OCI-M2 (cell line): ENCODE data around the gene GLYR1.
A peak's percentile ranks its signal among the peaks of the same experiment; 100 is the strongest.
"Not testable (repeated sequence)": the region's sequence is repeated elsewhere in the genome, so short reads cannot be mapped to it uniquely, and the experiment has no call there.

ENCODE experiments used
- DNase-seq: peaks from one replicate; lab custom pipeline; 2025; ENCODE audit not compliant: unreplicated experiment; lab: John Stamatoyannopoulos, UW

The GLYR1 gene

GRCh38 chr16:4790261-4790660, 56.8 kb downstream of the GLYR1 start:
- no peak for DNase-seq

DNA sequence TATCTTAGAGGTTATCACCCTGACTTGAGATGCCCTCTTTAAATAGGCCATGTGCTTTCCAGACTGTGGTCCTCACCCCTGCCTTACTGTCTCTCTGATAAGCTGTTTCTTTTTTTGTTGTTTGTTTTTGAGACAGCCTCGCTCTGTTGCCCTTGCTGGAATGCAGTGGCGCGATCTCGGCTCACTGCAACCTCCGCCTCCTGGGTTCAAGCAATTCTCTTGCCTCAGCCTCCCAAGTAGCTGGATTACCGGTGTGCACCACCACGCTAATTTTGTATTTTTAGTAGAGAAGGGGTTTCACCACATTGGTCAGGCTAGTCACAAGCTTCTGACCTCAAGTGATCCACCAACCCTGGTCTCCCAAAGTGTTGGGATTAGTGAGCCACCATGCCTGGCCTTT, 58.2 kb downstream of the GLYR1 start:
- no peak for DNase-seq

GRCh38 chr16:4788489-4788889, 58.6 kb downstream of the GLYR1 start:
- no peak for DNase-seq

GRCh38 chr16:4787627-4788482, 59.2 kb downstream of the GLYR1 start, which contains the start of gene SEPTIN12:
TSS of gene SEPTIN12 (minus strand) at chr16:4788345. CDS start at chr16:4787645, 700 bp downstream.
- no peak for DNase-seq

GRCh38 chr16:4787068-4787467, 60.0 kb downstream of the GLYR1 start:
- DNase-seq = no peak

DNA sequence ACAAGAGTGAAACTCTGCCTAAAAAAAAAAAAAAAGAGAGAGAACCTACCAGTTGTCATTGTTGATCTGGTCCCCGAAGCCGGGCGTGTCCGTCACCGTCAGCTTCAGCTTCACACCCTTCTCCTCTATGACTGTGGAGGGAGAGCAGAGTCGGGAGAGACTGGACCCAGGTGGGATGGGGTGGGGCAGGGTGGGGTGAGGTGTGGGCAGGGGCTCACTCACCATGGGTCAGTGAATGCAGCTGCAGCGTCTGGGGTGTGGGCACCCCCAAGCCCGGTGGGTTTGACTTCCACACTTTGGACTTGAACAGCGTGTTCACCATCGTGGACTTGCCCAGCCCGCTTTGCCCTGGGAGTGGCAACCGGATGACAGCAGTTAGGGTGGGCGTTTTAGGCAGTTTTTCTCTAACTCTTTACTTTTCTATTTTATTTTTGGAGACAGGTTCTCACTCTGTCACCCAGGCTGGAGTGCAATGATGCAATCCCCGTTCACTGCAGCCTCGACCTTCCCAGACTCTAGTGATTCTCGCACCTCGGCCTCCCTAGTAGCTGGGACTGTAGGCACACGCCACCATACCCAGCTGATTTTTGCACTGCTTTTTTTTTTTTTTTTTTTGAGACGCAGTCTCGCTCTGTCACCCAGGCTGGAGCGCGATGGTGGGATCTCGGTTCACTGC, 61.2 kb downstream of the GLYR1 start:
- DNase-seq = no peak

DNA sequence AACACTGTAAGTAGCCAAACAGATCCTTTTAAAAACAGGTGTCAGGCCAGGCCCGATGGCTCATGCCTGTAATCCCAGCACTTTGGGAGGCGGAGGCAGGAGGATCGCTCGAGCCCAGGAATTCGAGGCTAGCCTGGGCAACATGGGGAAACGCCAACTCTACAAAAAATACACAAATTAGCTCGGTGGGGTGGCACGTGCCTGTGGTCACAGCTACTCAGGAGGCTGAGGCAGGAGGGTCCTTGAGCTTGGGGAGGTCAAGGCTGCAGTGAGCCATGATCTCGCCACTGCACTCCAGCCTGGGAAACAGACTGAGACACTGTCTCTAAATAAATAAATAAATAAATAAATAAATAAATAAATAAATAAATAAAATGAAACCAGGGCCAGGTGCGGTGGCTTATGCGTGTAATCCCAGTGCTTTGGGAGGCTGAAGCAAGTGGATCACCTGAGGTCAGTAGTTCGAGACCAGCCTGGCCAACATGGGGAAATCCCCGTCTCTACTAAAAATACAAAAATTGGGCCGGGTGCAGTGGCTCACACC, 62.6 kb downstream of the GLYR1 start:
- not testable (repeated sequence) for DNase-seq

- no peak for DNase-seq
Observed at GRCh38 chr16:4783951-4784336, 63.1 kb downstream of the GLYR1 start.

DNA sequence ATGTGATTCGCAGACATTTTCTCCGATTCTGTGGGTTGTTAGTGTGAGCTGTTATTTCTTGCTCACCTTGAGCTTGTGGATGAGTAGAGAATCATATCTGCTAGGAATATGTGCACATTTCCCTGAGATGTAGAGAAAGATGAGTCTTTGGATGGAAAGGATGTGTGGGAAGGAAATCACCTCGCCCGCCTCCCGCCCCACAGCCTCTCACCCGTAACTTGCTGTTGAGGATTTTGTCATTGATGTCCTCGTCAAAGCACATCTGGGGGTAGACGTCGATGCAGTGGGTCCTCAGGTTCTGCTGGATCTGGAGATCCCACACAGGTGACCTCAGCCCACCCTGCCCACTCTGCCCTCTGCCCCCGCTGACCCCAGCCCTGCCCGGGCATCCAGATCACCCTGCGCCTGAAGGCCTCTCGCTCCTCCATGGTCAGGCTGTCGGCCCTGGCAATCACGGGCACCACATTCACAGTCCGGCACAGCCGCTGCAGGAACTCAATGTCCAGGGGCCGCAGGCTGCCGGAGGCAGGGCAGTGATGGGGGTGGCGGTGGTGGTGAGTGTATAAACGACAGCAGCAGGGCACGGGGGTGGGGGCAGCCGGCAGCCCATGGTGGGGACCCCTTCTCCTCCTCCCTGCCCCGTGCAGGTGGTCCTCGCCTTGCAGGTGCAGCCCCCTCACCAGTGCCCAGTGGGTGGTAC, 63.7 kb downstream of the GLYR1 start:
- DNase-seq = no peak

GRCh38 chr16:4780235-4780634, 66.9 kb downstream of the GLYR1 start:
- no peak for DNase-seq

DNA sequence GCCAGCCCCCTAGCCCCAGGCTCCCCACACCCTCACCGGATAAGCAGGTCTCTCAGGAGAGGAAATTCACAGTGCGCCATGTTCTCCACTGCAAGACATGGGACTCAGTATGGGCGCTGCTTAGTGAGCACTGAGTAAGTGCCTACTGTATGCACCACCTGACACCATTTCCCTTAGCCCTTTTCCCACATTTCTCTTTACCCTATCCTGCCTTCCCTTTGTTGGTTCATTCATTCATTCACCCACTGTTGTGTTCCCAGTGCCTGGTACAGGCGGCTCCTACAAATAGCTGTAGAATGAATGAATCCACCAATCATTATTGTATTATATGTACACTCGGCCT, 69.1 kb downstream of the GLYR1 start:
- no peak for DNase-seq

DNA sequence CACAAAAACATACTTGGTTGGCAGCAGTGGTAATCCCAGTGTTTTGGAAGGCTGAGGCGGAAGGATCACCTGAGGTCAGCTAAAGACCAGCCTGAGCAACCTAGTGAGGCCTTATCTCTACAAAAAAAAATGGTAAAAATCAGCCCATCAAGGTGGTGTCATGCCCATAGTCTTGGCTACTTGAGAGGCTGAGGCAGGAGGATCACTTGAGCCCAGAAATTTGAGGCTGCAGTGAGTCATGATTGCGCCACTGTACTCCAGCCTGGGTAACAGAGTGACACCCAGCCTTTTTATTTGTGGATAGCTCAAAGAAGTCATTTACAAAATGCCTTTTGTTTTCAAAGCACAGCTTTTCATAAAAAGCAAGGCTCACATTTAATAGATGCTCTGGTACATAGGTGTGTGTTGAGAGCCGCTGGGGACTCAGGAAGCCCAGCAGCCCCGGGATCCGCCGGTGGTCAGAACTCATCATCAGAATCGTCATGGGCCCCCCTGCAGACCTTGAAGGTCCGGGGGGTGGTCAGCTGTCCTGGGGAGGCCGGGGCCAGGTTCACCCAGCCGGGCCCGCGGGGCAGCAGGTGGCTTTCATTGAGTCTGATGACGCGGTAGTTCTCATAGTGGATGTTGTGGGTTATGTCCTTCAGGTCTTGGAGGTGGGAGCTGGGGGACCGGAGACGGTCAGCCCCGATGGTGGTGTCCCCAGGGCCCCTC, 69.6 kb downstream of the GLYR1 start:
- no peak for DNase-seq

GRCh38 chr16:4776141-4776705, 70.9 kb downstream of the GLYR1 start:
- DNase-seq = no peak

DNA sequence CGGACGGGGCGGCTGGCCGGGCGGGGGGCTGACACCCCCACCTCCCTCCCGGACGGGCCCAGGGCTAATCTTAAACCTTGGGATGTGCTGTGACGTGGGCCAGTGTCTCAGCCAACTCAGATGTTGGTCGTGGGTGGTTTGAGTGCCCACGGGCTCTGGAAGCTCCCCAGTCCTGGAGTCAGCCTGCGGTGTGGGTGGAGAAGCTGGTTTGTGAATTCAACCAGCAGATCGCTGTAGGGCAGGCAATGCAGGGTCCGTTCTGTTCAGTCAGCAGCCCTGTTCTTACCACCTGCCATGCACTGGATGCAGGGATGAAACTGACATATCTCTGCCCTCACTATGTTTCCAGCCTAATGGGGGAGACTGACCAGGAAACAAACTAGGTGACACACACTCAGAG, 72.1 kb downstream of the GLYR1 start:
- DNase-seq = no peak

- no peak for DNase-seq
Observed at GRCh38 chr16:4772351-4772750, 74.7 kb downstream of the GLYR1 start.

DNA sequence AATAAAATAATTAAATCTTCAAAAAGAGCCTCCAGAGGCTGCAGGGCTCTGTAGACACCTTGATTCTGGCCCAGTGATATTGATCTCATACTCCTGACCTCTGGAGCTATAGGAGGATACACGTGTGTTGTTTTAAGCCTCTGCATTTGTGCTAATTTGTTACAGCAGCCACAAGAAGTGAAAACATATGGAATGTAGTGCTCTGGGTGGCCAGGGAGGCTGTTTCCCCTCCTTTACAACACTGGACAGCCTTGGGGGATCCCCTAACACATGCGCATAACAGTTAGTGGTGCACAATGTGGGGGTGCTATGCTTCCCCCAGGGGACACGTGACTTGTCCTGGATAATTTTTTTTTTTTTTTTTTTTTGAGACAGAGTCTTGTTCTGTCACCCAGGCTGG, 75.4 kb downstream of the GLYR1 start:
- no peak for DNase-seq

DNA sequence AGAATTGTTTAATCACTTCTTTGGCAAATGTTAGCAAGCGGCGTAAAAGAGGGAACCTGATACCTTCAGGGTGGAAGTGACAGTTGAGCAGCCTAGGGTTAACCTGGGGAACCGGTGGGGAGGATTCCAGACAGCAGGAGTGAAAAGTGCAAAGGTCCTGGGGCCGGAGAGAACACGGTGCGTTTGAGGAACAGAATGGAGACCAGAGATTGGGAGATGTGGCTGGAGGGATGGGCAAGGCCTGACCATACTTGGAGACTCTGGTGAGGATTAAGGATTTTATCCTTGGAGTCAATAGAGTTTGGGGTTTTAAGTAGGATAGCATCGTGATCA, 77.8 kb downstream of the GLYR1 start:
- DNase-seq = no peak

DNA sequence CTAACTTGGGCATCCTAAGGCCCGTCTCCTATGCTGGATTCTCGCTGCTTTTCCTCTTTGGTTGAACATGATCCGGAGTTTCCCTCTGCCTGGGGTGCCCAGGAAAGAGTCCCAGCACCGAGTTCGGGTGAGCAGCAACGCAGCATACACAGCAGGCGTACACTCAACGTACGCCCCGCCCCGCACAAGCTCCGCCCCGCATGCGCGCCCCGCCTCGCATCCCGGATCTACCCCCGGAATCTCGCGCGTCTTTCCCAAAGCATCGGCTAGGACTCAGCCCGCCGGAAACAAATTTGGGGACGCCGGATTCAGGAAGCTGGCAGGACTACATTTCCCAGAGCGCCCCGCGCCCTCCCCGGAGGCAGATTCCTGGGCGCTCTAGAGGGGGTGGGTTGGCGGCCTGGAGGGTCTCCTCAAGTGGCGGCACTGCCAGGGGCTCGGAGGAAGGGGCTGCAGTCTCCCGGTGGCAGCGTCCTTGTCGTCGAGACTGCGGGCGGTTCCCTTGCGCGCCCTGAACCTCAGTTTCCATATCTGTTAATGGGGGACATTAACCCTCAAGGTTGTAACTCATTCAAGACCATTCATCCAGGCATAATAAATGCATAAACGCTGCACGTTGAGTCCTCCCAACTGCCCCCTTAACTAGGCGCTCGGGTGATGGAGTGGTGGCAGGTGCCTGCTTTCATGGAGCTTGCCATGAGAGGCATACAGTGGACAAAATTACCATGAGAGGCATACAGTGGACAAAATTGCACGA, 78.4 kb downstream of the GLYR1 start:
- peak; percentile 59 for DNase-seq

DNA sequence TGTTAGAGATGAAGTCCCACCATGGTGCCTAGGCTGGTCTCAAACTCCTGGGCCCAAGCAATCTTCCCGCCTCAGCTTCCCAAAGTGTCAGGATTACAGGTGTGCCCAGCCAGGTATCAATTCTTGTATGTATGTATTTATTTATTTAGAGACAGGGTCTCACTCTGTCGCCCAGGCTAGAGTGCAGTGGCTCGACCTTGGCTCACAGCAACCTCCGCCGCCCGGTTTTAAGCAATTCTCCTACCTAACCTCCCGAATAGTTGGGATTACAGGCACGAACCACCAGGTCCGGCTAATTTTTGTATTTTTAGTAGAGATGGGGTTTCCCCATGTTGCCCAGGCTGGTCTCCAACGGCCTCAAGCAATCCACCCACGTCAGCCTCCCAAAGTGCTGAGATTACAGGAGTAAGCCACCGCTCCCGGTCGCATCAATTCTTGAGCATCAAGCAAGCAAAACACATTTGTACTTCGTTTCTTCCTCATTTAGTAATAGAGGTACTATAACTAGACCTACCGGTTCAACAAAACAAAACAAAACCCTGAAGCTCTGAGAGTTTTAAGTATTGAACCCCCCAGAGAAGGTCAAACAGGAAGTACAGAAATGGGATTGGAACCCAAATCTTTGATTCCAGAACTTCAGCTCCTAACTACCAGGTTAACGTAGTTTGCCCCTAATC, 79.1 kb downstream of the GLYR1 start:
- no peak for DNase-seq
